DOHH2 (cell line): ENCODE data around the gene KIAA0040.

Experiments
- EZH2phosphoT487 ChIP-seq: fragments of 200-600 bp; sonication (generic); IDR thresholded peaks from 2 replicates; pipeline ENCODE4 v1.6.1; 2017; ENCODE audit warnings: borderline replicate concordance, mild to moderate bottlenecking, antibody characterized with exemption, low read length, moderate library complexity, mixed read lengths
- TF ChIP-seq, protein P1 (sequence below): fragments of 200-600 bp; sonication (generic); IDR thresholded peaks from one replicate; pipeline ENCODE4 v1.5.1; 2014; ENCODE audit warnings: antibody characterized with exemption, mild to moderate bottlenecking, low read depth, low read length; ENCODE audit not compliant: poor library complexity, severe bottlenecking

DNA sequence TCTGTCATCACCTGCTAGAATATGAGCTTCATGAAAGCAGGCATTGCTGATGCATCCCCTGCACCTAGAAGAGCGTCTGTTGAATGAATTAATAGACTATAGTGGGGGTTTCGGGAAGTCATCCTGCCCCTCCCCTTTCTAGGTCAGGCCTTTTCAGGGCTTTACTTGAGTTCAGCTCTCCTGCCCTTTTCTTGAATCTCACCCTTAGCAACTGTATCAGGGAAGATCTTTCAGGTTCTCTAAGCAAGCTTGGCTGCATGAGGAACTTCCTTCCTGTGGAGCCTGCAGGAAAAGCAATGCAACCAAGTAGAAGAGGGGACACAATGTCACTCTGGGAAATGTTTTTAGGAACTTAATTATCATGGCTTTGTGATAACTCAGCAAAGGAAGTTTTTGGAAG lies 27.2 kb upstream of the KIAA0040 start:
- TF ChIP-seq, protein P1, sequence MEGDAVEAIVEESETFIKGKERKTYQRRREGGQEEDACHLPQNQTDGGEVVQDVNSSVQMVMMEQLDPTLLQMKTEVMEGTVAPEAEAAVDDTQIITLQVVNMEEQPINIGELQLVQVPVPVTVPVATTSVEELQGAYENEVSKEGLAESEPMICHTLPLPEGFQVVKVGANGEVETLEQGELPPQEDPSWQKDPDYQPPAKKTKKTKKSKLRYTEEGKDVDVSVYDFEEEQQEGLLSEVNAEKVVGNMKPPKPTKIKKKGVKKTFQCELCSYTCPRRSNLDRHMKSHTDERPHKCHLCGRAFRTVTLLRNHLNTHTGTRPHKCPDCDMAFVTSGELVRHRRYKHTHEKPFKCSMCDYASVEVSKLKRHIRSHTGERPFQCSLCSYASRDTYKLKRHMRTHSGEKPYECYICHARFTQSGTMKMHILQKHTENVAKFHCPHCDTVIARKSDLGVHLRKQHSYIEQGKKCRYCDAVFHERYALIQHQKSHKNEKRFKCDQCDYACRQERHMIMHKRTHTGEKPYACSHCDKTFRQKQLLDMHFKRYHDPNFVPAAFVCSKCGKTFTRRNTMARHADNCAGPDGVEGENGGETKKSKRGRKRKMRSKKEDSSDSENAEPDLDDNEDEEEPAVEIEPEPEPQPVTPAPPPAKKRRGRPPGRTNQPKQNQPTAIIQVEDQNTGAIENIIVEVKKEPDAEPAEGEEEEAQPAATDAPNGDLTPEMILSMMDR = no peak
- no peak for TF ChIP-seq EZH2phosphoT487
